IMR-90 (cell line): Measurements from ENCODE around the gene ANXA7.

Source experiments
- BHLHE40 ChIP-seq: fragments of 150-350 bp; IDR thresholded peaks from 2 replicates; pipeline ENCODE4 v1.6.1; 2016; ENCODE audit warnings: mild to moderate bottlenecking, low read depth, low read length
- CEBPB ChIP-seq: IDR thresholded peaks from 2 replicates; pipeline ENCODE4 v1.6.1; 2012; ENCODE audit warnings: low read depth, low read length, improper control_type of control experiment
- CTCF ChIP-seq: conservative IDR thresholded peaks from 2 replicates; pipeline ENCODE4 v1.5.1; 2012; ENCODE audit warnings: mild to moderate bottlenecking, low read depth, low read length, improper control_type of control experiment
- ELK1 ChIP-seq: fragments of 150-350 bp; IDR thresholded peaks from 2 replicates; pipeline ENCODE4 v1.6.1; 2016; ENCODE audit warnings: low read depth, mild to moderate bottlenecking, low read length, moderate library complexity, borderline replicate concordance
- MXI1 ChIP-seq: IDR thresholded peaks from 2 replicates; pipeline ENCODE4 v1.6.1; 2012; ENCODE audit warnings: low read depth, mild to moderate bottlenecking, low read length, moderate library complexity, borderline replicate concordance
- POLR2A ChIP-seq: IDR thresholded peaks from 2 replicates; pipeline ENCODE4 v1.6.1; 2012; ENCODE audit warnings: mild to moderate bottlenecking, low read depth, low read length
- RAD21 ChIP-seq: IDR thresholded peaks from 2 replicates; pipeline ENCODE4 v1.6.1; 2012; ENCODE audit warnings: low read length, improper control_type of control experiment
- RFX5 ChIP-seq: IDR thresholded peaks from 2 replicates; pipeline ENCODE4 v1.8.0; 2012; ENCODE audit warnings: low read depth, mild to moderate bottlenecking, low read length, moderate library complexity
- SMC3 ChIP-seq: fragments of 150-350 bp; IDR thresholded peaks from 2 replicates; pipeline ENCODE4 v1.6.1; 2016; ENCODE audit warnings: low read depth, mild to moderate bottlenecking, antibody characterized with exemption, low read length, moderate library complexity

- TF ChIP-seq CTCF: no peak
- no peak for TF ChIP-seq BHLHE40
- no peak for TF ChIP-seq RAD21
- no peak for TF ChIP-seq CEBPB
- no peak for TF ChIP-seq SMC3
- TF ChIP-seq MXI1: no peak
- no peak for TF ChIP-seq RFX5
- no peak for TF ChIP-seq POLR2A
- TF ChIP-seq ELK1: no peak
Observed at GRCh38 chr10:73444457-73444856, 30.6 kb upstream of the ANXA7 start.
